Measurements from ENCODE around the gene C10orf71. TPM values are rescaled to one million over a fixed set of nuclear protein-coding genes. Genes with fewer than 3 reads are reported as not detected.

The C10orf71 gene
- total RNA-seq, 1 donor = not detected

DNA sequence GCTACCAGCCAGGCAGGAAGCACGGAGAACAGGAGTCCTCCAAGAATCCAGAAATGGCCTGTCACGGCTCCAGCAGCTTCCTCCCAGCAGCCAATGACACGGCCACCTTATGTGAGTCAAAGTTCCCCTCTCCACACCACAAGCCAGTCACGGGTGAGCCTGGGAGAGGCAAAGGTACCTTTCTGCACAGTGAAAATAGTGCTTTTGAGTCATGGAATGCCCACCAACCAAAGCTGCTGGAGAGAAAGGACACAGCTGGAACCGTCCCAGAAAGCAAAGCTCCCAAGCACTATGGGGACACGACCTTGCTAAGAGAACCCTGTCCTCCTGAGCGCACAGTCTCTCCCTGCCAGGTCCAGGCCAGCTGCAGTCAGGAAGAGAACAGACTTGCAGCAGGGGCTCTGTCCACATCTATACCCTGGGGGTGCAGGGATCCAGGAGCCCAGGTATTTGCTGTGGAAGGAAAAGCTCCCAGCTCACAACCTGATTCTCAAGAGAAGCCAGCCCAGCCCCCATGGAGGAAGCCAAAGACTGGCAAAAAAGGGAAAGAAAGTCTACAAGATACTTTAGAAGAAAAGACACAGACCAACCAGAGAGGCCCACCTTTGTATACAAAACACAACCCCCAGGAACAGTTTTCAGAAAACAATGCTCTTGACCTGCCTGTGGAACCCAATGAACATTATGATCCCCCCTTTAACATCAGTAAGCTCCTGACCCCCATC is 24.4 kb downstream of the C10orf71 start:
- TF ChIP-seq, protein P1, sequence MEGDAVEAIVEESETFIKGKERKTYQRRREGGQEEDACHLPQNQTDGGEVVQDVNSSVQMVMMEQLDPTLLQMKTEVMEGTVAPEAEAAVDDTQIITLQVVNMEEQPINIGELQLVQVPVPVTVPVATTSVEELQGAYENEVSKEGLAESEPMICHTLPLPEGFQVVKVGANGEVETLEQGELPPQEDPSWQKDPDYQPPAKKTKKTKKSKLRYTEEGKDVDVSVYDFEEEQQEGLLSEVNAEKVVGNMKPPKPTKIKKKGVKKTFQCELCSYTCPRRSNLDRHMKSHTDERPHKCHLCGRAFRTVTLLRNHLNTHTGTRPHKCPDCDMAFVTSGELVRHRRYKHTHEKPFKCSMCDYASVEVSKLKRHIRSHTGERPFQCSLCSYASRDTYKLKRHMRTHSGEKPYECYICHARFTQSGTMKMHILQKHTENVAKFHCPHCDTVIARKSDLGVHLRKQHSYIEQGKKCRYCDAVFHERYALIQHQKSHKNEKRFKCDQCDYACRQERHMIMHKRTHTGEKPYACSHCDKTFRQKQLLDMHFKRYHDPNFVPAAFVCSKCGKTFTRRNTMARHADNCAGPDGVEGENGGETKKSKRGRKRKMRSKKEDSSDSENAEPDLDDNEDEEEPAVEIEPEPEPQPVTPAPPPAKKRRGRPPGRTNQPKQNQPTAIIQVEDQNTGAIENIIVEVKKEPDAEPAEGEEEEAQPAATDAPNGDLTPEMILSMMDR (IDR thresholded peaks at IDR 0.05; ENCODE audit: insufficient read depth, low read length) = no peak
- no peak for DNase-seq (ENCODE audit: low read depth)
- H3K4me3 ChIP-seq (ENCODE audit: low read depth, low read length) = no peak overlapping the region

DNA sequence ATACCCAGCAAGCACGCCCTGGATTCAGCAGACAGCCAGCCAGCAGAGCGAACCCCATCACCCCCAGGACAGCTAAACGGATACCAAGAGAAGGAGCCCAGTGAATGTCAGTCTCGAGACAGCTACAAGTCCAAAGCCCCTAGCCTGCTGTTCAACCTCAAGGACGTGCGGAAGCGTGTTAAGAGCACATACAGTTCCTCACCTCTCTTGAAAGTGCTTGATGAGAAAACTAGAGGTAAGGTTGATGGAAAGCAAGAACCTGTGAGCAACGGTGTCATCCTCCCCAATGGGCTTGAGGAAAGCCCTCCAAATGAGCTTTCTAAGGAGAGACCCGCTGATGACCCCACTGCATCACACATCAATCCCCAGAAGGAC is 24.9 kb downstream of the C10orf71 start:
- TF ChIP-seq, protein P1 (IDR thresholded peaks at IDR 0.05; ENCODE audit: insufficient read depth, low read length) = no peak
- no peak for DNase-seq (ENCODE audit: low read depth)
- H3K4me3 ChIP-seq (ENCODE audit: low read depth, low read length) = no peak overlapping the region

DNA sequence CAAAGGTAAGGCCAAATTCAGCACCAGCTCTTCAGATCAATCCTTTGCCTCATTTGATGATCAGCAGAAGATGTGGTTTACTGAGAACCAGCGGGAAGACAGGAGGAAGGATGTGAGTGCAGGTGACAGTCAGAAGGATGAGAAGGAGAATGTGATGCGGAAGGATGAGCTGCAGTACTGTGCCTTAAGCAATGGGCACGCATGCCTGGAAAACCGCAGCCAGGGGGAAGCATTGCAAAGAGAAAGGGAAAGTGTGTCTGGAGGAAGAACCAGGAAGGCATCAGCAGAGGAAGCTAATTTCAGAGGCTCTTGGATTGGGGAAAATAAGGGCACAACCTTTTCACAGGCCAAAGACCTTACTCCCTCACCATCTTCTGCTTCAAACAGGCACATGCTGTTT is 25.7 kb downstream of the C10orf71 start:
- DNase-seq (ENCODE audit: low read depth) = no peak
- H3K4me3 ChIP-seq (ENCODE audit: low read depth, low read length) = no peak overlapping the region
- TF ChIP-seq, protein P1 (IDR thresholded peaks at IDR 0.05; ENCODE audit: insufficient read depth, low read length) = no peak

DNA sequence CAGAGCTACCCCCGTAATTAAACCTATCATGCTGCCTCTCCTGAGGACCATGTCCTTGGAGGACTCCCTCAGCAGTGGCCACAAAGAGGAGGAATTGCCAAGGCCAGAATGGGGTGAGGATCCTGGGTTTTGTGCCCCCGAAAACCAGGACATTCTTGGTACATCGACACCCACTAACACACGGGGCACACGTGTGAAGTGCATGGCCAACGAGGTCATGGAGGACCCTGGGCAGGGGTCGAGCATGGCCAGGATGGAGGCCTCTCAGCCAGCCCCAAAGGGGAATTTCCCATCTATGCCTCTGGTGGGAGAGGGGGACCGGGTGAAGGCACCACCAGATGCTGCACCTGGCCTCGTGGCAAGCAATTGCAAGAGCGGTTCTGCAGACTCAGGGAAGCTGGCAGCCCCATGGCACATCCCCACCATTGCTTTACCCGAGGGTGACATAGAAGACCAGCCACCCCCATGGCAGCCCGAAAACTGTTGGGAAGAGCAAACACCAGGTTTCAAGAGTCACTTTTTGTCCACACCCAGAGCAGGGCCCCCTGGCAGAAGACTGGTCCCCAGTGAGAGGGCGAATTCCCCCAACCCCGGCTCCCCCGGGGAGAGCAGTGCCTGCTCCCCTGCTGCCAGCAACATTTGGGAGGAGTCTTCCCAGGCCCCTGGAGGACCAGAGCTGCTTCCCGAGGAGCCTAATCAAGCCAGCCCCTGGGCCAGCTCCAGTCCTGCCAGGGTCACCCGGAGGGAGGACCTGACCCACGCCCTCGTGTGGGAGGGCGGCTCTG is 26.4 kb downstream of the C10orf71 start:
- no peak overlapping the region for H3K4me3 ChIP-seq (ENCODE audit: low read depth, low read length)
- DNase-seq (ENCODE audit: low read depth) = no peak
- TF ChIP-seq, protein P1 (IDR thresholded peaks at IDR 0.05; ENCODE audit: insufficient read depth, low read length) = no peak

DNA sequence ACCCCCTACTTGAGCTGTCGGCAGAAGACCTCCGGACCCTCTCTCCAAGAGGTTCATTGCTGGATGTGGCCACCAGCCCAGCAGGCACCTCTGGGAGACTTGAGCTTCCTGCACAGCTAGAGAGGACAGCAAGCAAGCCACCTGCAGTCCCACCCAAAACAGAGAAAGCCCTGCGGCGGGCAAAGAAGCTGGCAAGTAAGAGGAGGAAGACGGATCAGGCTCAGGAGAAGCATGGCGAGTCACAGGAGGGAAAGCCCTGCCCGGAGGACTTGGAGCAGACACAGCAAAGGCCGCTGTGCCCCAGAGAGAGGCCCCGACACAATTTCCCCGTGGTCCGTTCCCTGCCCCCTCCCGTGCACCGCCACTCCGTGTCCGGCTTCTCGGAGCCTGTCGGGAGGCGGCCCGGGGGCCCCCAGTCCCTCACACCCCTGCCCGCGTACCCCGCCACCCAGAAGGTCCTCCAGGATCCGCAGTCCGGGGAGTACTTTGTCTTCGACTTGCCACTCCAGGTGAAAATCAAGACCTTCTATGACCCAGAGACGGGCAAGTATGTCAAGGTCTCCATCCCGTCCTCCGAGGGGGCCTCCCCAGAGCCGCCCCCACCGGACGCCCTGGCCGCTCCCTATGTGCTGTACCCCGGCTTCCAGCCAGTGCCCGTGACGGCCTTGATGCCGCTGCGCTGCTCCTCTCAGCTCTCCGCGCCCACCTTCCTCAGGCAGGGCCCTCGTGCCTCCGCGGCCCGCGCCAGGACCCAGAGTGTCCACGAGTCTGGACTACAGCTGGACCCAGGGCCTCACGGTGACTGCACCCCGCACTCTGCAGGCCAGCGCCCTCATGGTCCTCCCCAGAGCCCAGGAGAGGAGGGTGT is 27.2 kb downstream of the C10orf71 start:
- no peak overlapping the region for H3K4me3 ChIP-seq (ENCODE audit: low read depth, low read length)
- DNase-seq (ENCODE audit: low read depth) = no peak
- TF ChIP-seq, protein P1 (IDR thresholded peaks at IDR 0.05; ENCODE audit: insufficient read depth, low read length) = no peak

DNA sequence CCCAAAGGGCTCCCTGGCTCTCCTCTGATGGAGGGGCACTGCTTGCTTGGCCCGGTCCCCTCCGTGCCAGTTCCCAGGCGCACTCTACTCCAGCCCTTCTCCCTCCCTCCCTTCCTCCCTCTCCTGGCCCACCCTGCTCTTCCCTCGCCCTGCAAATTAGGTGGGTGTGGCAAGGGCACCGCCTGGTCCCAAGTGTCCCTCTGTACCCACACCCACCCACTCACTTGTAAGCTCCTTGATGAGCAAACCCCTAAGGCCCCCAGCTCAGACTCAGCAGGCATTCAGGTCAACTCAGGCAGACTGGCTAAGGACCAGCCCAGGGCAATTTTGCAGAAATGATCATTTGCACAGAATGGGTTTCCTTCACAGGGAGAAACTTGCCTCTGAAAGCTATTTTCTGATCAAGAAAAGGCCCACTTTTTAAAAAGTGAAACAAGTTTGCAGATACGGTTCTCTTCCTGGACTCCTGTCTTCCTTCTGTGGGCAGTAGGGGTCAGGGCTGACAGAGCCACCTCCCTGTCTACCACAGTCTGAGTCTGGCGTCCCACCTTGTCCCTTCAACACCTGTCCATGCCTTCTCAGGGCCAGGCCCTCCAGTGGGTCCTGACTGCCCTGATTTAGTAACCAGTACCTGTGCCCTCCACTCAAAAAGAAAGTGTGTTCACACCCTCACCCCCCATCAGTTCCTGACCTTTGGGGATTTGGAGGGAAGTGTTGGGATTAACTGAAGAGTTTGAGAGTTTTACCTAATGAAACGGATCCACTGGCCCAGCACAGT is 28.3 kb downstream of the C10orf71 start:
- no peak for DNase-seq (ENCODE audit: low read depth)
- TF ChIP-seq, protein P1 (IDR thresholded peaks at IDR 0.05; ENCODE audit: insufficient read depth, low read length) = no peak
- H3K4me3 ChIP-seq (ENCODE audit: low read depth, low read length) = no peak overlapping the region

Measured in fibroblast of the aortic adventitia (primary cell).